K562 (cell line): ENCODE data around the gene SNRNP70. TPM values are rescaled to one million over a fixed set of nuclear protein-coding genes. Genes with fewer than 3 reads are reported as not detected.

ENCODE experiments used
- CREM ChIP-seq: IDR thresholded peaks from 2 replicates; pipeline ENCODE4 v1.6.1; 2014; ENCODE audit warnings: antibody characterized with exemption, low read depth
- ERF ChIP-seq: fragments of 450-650 bp; formaldehyde crosslinking; IDR thresholded peaks from 2 replicates; pipeline ENCODE4 v1.4.0; 2020; ENCODE audit warnings: mild to moderate bottlenecking, mixed read lengths
- HOXB6 ChIP-seq: fragments of 250-450 bp; sonication (Bioruptor Pico); IDR thresholded peaks from 2 replicates; pipeline ENCODE4 v1.5.1; 2022; ENCODE audit warnings: mild to moderate bottlenecking, borderline replicate concordance
- JUND ChIP-seq, 2 experiments: IDR thresholded peaks; 2 replicates in 1 of 2; 3 replicates in 1 of 2; pipeline ENCODE4 v1.6.1; 2011; ENCODE audit warnings: borderline replicate concordance in 2 of 2, low read depth in 2 of 2, low read length in 2 of 2, improper control_type of control experiment in 1 of 2, missing biosample characterization in 1 of 2, missing genetic modification characterization in 1 of 2, missing genetic modification reagents in 1 of 2
- KLF16 ChIP-seq: IDR thresholded peaks from 2 replicates; pipeline ENCODE4 v1.6.1; 2016; ENCODE audit warnings: antibody characterized with exemption
- MYNN ChIP-seq, 2 experiments: sonication (generic); formaldehyde crosslinking in 1 of 2; IDR thresholded peaks; 2 replicates each; pipeline versions ENCODE4 v1.5.0 to v1.6.1; 2016 to 2020; ENCODE audit warnings: antibody characterized with exemption in 1 of 2, missing genetic modification reagents in 1 of 2
- NR3C1 ChIP-seq: sonication (generic); formaldehyde crosslinking; IDR thresholded peaks from 2 replicates; pipeline ENCODE4 v1.8.1; 2022; ENCODE audit warnings: missing genetic modification reagents
- RFX5 ChIP-seq: IDR thresholded peaks from 2 replicates; pipeline ENCODE4 v1.6.1; 2011; ENCODE audit warnings: low read depth, mild to moderate bottlenecking, improper control_type of control experiment, low read length
- ZC3H8 ChIP-seq: fragments of 450-650 bp; IDR thresholded peaks from 2 replicates; pipeline ENCODE4 v1.6.1; 2017
- ZNF324 ChIP-seq: fragments of 250-450 bp; sonication (Bioruptor Pico); IDR thresholded peaks from 2 replicates; pipeline ENCODE4 v1.4.0; 2020; ENCODE audit warnings: mild to moderate bottlenecking
- ZNF561 ChIP-seq: fragments of 450-650 bp; formaldehyde crosslinking; conservative IDR thresholded peaks from 2 replicates; pipeline ENCODE4 v1.4.0; 2020; ENCODE audit warnings: mild to moderate bottlenecking, moderate library complexity
- polyA plus RNA-seq, 8 experiments: library from polyadenylated mRNA; depleted of rRNA in 4 of 8; stranded (reverse) in 5 of 8; unstranded in 3 of 8; fragments of >200 nt; fragmentation: Nextera tagmentation in 2 of 8; fragmentation: Illumina TruSeq in 1 of 8; extraction: Ambion mirVana in 2 of 8; extraction: Trizol in 1 of 8; gene quantifications; 2 replicates each; pipeline versions ENCODE4 v1.2.1 to v1.2.3, GENCODE V29; 2011 to 2014; ENCODE audit warnings: inconsistent platforms in 1 of 8, missing spikeins in 1 of 8
- total RNA-seq, 7 experiments: library from RNA; depleted of rRNA in 6 of 7; stranded (reverse); fragments of >200 nt in 6 of 7; fragmentation: Illumina TruSeq in 2 of 7; extraction: Trizol in 2 of 7; gene quantifications; 2 replicates each; pipeline versions ENCODE4 v1.2.1 to v1.2.3, GENCODE V29; 2011 to 2021; ENCODE audit warnings: low replicate concordance in 1 of 7
- TF ChIP-seq, protein P1 (sequence below): sonication (generic); formaldehyde crosslinking; IDR thresholded peaks from 2 replicates; pipeline ENCODE4 v1.8.0; 2022; ENCODE audit warnings: mild to moderate bottlenecking, missing genetic modification reagents, borderline replicate concordance
- TF ChIP-seq, protein P2 (sequence below), 3 experiments: IDR thresholded peaks in 2 of 3; conservative IDR thresholded peaks in 1 of 3; 2 replicates each; pipeline ENCODE4 v1.5.1; 2011 to 2012; ENCODE audit warnings: low read length in 3 of 3, mild to moderate bottlenecking in 3 of 3, control low read depth in 2 of 3, improper control_type of control experiment in 1 of 3, inconsistent platforms in 1 of 3, low read depth in 1 of 3, mixed read lengths in 1 of 3, moderate library complexity in 1 of 3; ENCODE audit not compliant: insufficient read depth in 2 of 3
- TF ChIP-seq, protein P3 (sequence below): fragments of 450-650 bp; formaldehyde crosslinking; IDR thresholded peaks from 2 replicates; pipeline ENCODE4 v1.4.0; 2020; ENCODE audit warnings: mild to moderate bottlenecking, moderate library complexity
- TF ChIP-seq, protein P4 (sequence below): fragments of 250-450 bp; sonication (Bioruptor Pico); IDR thresholded peaks from 2 replicates; pipeline ENCODE4 v1.4.0; 2020; ENCODE audit warnings: mild to moderate bottlenecking, moderate library complexity
- TF ChIP-seq, protein P5 (sequence below): IDR thresholded peaks from 2 replicates; pipeline ENCODE4 v1.6.1; 2011; ENCODE audit warnings: borderline replicate concordance, low read depth, mild to moderate bottlenecking, moderate library complexity, low read length; ENCODE audit not compliant: insufficient read depth, poor library complexity, severe bottlenecking

Gene SNRNP70
- total and polyA plus RNA-seq, 9 of the 15 experiments (the other 6 are each of a cell fraction or from before 2014, with no cell fraction given), result 2.8 to 496 (median 136) TPM

DNA sequence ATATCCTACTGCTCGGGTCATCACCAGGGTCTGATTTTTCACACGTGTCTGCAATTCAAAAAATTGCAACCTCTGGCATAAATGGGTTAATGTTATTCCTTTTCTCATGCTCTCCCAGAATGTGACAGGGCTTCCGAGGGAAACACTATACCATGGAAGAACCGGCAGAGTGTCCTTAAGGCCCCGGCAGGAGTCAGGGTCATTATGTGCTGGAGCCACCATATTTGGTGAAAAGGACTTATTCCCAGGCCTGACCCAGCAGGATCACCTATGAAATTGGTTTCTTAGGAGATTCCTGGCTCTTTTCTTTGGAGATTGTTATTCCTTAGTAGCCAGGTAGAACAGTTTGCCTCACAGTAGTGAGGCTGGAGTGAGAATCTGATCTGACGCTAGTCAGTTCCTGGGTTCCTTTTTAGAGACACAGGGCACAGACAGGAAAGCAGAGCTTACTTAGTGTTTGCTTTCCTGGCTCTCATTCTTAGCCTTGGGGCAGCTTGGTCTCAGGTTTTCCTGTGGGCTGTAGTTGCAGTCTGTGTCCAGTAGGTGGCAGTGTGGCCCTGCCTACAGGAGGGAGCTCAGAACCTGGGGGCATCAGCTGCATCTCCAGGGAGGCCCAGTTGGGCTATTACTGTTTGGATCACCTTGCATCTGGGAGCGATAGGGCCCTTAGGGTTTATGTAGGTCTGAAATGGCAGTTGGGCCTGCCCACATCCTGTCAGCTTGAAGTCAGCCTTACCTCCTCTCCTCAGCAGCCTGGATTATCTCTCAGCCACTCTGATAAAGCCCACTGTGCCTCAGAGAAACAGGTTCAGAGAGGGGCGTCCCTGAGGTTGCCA, 12.4 kb downstream of the SNRNP70 start (continued):
- TF ChIP-seq MYNN (IDR thresholded peaks at IDR 0.05) (peak; percentile 24; the same call in 1 of the 2 replicates), MYNN (CRISPR knock-in tag; IDR thresholded peaks at IDR 0.05) (no peak), ZC3H8 (no peak), ZNF561 (CRISPR knock-in tag) (no peak), JUND (IDR thresholded peaks at IDR 0.05; ENCODE audit: borderline replicate concordance, low read depth, low read length) (peak; percentile 39; the same call in 1 of the 2 replicates), JUND (tag; IDR thresholded peaks at IDR 0.05; ENCODE audit: borderline replicate concordance, low read depth, low read length) (no peak), ZNF324 (no peak), HOXB6 (CRISPR knock-in tag) (no peak), ERF (CRISPR knock-in tag) (no peak), NR3C1 (CRISPR knock-in tag) (no peak), CREM (0 out of 2 replicates have a peak, but pooled peaks have one; percentile 41), RFX5 (no peak), KLF16 (peak; percentile 38; the same call in 1 of the 2 replicates)
- TF ChIP-seq, protein P1, sequence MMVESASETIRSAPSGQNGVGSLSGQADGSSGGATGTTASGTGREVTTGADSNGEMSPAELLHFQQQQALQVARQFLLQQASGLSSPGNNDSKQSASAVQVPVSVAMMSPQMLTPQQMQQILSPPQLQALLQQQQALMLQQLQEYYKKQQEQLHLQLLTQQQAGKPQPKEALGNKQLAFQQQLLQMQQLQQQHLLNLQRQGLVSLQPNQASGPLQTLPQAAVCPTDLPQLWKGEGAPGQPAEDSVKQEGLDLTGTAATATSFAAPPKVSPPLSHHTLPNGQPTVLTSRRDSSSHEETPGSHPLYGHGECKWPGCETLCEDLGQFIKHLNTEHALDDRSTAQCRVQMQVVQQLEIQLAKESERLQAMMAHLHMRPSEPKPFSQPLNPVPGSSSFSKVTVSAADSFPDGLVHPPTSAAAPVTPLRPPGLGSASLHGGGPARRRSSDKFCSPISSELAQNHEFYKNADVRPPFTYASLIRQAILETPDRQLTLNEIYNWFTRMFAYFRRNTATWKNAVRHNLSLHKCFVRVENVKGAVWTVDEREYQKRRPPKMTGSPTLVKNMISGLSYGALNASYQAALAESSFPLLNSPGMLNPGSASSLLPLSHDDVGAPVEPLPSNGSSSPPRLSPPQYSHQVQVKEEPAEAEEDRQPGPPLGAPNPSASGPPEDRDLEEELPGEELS (CRISPR knock-in tag), result no peak
- TF ChIP-seq, protein P2, sequence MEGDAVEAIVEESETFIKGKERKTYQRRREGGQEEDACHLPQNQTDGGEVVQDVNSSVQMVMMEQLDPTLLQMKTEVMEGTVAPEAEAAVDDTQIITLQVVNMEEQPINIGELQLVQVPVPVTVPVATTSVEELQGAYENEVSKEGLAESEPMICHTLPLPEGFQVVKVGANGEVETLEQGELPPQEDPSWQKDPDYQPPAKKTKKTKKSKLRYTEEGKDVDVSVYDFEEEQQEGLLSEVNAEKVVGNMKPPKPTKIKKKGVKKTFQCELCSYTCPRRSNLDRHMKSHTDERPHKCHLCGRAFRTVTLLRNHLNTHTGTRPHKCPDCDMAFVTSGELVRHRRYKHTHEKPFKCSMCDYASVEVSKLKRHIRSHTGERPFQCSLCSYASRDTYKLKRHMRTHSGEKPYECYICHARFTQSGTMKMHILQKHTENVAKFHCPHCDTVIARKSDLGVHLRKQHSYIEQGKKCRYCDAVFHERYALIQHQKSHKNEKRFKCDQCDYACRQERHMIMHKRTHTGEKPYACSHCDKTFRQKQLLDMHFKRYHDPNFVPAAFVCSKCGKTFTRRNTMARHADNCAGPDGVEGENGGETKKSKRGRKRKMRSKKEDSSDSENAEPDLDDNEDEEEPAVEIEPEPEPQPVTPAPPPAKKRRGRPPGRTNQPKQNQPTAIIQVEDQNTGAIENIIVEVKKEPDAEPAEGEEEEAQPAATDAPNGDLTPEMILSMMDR (IDR thresholded peaks at IDR 0.05 in 2 of 3, conservative IDR thresholded peaks at IDR 0.05 in 1 of 3; ENCODE audit: insufficient read depth in 2 of 3, low read depth in 1 of 3, low read length in 3 of 3), result peak; percentile 92 to 98 (median 93)
- TF ChIP-seq, protein P3, sequence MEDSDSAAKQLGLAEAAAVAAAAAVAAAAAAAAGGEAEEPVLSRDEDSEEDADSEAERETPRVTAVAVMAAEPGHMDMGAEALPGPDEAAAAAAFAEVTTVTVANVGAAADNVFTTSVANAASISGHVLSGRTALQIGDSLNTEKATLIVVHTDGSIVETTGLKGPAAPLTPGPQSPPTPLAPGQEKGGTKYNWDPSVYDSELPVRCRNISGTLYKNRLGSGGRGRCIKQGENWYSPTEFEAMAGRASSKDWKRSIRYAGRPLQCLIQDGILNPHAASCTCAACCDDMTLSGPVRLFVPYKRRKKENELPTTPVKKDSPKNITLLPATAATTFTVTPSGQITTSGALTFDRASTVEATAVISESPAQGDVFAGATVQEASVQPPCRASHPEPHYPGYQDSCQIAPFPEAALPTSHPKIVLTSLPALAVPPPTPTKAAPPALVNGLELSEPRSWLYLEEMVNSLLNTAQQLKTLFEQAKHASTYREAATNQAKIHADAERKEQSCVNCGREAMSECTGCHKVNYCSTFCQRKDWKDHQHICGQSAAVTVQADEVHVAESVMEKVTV, result peak; percentile 72
- TF ChIP-seq, protein P4, sequence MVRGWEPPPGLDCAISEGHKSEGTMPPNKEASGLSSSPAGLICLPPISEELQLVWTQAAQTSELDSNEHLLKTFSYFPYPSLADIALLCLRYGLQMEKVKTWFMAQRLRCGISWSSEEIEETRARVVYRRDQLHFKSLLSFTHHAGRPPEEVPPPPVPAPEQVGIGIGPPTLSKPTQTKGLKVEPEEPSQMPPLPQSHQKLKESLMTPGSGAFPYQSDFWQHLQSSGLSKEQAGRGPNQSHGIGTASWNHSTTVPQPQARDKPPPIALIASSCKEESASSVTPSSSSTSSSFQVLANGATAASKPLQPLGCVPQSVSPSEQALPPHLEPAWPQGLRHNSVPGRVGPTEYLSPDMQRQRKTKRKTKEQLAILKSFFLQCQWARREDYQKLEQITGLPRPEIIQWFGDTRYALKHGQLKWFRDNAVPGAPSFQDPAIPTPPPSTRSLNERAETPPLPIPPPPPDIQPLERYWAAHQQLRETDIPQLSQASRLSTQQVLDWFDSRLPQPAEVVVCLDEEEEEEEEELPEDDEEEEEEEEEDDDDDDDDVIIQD (CRISPR knock-in tag), result no peak
- TF ChIP-seq, protein P5, sequence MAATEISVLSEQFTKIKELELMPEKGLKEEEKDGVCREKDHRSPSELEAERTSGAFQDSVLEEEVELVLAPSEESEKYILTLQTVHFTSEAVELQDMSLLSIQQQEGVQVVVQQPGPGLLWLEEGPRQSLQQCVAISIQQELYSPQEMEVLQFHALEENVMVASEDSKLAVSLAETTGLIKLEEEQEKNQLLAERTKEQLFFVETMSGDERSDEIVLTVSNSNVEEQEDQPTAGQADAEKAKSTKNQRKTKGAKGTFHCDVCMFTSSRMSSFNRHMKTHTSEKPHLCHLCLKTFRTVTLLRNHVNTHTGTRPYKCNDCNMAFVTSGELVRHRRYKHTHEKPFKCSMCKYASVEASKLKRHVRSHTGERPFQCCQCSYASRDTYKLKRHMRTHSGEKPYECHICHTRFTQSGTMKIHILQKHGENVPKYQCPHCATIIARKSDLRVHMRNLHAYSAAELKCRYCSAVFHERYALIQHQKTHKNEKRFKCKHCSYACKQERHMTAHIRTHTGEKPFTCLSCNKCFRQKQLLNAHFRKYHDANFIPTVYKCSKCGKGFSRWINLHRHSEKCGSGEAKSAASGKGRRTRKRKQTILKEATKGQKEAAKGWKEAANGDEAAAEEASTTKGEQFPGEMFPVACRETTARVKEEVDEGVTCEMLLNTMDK, result peak; percentile 89
